GM19452 (cell line): ENCODE data around the gene AQP12A.

Source experiments
- ATAC-seq: cut with Tn5 transposase; IDR thresholded peaks from one replicate; pipeline ENCODE4 v1.9.1; 2021; ENCODE audit not compliant: unreplicated experiment

The AQP12A gene

DNA sequence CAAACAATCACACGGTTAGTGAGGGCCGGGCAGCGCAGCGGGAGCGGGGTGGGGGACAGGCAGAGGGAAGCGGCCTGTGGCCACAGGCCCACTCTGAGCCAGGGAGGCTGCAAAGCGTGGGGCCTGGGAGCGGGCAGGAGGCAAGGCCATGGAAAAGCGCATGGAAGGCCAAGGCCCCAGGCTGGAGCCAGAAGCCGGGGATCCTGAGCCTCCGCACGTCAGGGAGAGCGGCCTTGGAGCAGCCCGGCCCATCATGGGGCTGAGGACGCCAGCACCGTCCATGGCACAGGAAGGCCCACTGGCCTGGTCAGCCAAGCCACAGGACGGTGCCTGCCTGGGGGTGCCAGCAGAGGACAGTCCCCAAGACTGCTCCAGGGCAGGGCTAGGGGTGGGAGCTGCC, 43.1 kb downstream of the AQP12A start:
- no peak for ATAC-seq

DNA sequence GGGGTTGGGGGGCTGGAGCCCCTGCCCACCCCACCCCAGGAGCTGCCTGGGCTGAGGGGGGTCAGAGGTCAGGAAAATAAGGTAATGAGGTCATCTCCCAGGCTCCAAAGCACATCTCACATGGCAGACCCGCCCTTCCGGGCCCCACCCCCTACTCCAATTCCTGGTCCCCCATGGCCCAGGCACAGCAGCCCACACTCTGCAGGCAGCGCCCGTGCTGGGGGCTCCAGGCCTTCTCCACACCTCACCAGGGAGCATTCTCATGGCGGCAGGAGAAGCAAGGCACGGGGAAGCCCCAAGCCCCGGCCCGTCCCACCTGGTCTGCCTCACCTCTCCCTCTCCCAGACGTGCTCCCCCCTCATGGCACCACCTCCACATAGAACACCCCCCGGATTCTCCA, 43.8 kb downstream of the AQP12A start:
- no peak for ATAC-seq

DNA sequence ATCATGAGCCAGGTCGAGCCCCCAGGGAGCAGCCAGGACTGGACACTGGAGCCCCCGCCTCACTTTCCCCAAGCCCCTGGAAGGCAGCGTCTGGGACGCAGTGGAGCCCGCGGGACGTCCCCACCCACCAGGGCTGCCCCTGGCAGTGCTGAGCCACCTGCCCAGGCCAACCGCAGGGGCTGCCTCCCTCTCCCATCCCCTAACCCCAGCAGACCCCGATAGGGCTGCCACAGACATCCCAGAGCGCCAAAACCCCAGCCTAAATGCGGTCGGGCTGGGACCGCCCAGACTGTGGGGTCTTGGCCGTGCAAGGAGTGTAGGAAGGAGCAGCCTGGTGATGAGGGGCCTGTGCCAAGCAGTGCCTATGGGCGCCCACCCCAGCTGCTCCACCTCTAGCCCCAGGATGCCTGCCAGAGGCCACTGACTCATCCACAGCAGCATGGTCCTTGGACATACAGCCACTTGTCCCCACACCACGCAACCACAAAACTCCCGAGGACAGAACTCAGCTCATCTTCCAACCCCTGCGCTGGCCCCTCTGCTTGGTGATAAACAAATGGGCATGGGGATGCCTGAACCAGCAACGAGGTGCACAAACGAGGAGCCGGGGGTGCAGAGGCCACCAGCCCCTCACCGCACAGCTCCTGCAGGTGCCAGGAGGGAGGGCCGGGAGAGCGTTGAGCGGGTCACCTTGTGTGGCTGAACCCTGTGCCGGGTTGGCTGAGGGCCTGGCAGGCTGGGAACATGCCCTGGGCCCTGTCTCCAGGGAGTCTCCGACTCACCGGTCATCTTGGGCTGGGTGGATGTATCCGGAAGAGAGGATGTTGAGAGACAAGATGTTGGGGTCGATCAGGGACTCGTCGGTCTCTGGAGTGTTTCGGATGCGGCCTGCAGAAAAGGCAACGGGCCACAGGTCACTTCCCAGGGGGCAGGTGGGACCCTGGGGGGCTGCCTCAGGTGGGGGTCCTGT, 44.9 kb downstream of the AQP12A start:
- no peak for ATAC-seq

DNA sequence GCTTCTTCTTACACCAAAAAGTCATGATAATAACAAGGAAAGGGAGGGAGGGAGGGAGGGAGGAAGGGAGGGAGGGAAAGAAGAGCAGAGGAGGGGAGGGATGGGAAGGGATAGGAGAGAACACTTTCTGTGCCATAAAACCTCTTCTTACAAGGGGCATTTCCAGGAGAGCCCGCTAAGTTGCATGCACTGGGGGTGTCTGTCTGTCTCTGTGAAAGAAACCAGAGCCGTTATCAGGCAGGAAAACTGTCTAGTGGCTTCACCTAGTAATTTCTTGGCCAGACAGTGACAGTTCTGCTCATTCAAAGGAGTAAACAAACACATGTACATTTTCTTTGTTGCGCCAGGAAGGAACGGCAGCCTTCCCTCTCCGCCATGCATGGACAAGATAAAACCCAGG, 45.8 kb downstream of the AQP12A start:
- ATAC-seq, result no peak

DNA sequence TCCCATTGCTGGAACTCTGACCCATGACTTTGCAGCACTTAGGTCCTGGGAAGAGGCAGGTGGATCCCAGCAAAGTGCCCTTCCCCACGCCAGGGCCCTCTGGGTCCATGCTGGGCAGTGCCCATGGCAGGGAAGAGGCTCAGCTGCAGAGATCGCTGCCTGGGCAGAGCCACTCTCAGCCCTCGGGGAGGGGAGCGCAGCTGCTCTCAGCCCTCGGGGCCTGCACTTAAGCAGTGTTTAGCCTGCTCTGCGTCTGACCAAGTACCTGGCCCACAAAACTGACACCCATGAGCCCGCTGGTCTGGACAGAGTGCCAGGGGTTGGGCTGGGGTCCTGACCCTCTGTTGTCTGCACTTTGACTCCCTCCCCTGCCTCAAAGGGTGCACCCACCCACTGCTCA, 46.3 kb downstream of the AQP12A start:
- ATAC-seq, result no peak

DNA sequence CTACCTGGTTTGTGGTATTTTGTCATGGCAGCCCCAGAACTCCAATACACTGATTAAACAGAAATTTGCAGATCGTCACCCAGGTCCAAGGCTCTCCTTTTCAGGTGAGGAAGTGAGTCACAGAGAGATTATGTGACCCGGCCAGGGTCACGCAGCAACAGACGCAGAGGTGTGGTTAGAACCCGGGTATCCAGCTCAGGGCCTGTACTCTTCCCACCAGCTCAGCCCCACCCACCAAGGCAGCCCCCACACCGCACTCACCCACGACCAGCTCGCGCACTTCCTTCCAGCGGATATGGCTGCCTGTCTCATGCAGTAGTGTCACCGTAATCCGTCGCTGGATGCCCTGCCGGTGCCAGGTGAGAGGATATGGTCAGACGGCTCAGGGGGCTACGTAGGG, 48.1 kb downstream of the AQP12A start:
- ATAC-seq, result no peak

DNA sequence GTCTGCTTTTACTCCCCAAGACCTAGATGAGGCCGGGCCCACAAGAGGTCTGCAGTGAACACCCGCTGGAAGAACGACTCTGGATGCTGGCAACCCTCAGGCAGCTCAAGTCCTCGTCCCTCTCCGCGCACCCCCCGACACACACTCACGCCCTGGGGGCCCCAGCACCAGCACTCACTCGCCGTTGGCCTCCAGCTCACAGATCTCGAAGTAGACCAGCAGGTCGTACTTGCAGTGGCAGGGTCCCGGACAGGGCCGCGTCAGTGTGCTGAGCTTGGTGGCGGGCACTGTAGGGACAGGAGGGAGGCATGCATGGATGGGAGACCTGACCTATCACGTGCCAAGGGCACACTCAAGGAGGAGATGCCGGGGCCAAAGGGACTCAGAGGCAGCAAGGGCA, 49.4 kb downstream of the AQP12A start:
- ATAC-seq, result no peak

DNA sequence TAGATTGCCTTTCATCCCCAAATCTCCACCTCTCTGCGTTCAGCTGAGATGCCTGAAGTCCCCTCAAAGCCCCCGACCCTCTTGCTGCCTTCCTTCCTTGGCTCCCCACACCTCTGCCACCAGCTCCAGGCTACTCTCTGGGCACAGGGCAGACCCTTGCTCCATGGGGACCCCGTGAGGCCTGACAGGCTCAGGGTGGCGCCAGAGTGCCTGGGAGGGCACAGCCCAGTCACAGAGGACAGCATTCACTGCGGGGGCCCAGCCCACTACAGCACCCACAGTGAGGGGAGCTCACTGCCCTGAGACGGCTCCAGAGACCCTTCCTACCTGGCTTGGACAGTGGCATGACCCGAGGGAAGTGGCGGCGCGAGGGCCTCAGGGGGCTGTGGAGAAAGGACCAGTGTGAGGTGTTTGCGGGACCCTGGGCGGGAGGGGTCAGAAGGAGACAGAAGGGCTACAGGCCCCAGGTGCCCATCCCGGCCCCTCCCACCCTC, 51.0 kb downstream of the AQP12A start:
- ATAC-seq, result no peak

DNA sequence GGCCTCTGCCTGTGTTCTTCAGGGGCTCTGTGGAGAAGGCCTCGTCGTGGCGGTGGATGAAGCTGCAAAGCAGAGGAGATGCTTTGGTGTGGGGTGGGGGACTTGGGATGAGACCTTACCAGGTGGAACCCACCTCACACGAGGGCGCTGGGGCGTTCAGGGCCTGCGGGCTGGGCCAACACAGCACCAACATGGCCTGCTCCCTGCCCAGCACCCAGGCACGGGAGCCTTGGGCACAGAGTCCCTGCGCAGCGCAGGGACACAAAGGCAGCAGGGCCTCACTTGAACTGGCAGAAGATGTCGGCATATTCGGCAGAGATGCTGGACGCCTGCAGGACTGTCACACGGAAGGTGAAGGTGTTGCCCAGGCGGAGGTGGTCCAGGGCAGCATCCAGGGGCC, 53.8 kb downstream of the AQP12A start:
- no peak for ATAC-seq

DNA sequence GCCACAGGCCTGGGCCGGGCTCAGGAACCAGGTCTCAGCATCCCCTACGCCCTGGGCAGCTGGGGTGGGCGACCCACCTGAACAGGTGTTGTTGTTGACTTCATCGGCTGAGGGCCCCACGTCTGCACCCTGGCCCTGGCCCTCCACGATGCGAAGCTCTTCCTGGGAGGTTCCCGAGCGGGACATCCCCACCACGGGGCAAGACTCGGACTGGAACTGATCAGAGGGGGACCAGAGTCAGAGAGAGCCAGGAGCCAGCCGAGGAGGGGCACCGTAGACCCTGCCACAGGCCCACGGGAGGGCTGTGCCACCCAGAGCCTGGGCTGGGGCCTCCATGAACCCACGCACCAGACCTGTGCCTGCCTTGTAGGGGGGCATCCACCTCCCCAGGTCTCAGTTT, 54.3 kb downstream of the AQP12A start:
- no peak for ATAC-seq

DNA sequence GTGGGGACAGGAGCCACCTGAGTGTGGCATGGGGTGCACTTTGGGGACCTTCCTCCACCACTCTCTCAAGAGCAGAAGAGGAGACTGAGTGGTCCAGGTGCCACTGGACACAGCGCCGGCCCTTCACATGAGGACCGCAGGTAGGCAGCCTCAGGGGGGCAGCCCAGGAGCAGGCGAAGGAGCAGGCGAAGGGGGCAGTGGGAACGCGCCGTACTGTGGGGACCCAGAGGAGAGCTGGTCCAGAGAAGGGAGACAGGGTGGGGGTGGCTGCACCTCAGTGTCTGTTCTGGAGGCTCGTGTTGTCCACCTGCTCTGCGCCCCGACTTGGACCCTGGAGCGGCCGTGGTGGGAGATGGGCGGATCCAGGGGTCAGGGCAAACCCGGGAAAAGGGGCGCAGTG, 55.0 kb downstream of the AQP12A start:
- ATAC-seq, result no peak

DNA sequence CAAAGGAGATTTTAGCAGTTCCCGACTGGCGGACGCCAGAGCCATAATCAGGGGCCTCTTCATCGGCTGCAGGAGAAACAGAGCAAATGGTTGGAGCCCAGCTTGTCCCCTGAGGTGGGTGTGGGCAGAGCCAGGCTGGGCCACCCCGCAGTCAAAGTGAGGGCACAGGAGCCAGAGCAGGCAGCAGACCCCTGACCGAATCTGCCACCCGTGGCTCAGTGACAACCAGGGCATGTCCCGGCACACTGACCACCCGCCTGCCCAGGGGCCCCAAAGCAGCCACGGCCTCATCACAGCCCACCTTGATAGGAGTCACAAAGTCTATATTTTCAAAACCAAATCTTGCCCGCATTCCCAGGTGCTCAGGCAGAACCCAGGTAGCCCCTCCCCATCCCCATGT, 55.6 kb downstream of the AQP12A start:
- ATAC-seq, result no peak
